K562 (cell line): ENCODE measurements around the gene TSC1. TPM values are rescaled to one million over a fixed set of nuclear protein-coding genes. Genes with fewer than 3 reads are reported as not detected.
A peak's percentile ranks its signal among the peaks of the same experiment; 100 is the strongest.

Experiments
- ATAC-seq: fragments of 200-7000 bp; cut with Tn5 transposase; 3 replicates; pipeline ENCODE4 v1.9.1; 2020; ENCODE audit warnings: moderate library complexity
- BruUV-seq: library from RNA; stranded (reverse); fragments of 400-500 nt; replicated peaks from 2 replicates; lab custom pipeline; 2021; lab: Mats Ljungman, UMichigan
- CTCF ChIA-PET: fragments of 300-600 bp; formaldehyde crosslinking; extraction: SDS; loops from one replicate; lab custom pipeline; 2021; ENCODE audit warnings: low intra/inter-chr PET ratio; lab: Yijun Ruan, JAX
- POLR2A ChIA-PET: fragments of 300-600, 350-650 bp; sonication (Branson Sonifier 250); formaldehyde crosslinking; extraction: SDS; loops from one replicate; lab custom pipeline; 2021; ENCODE audit warnings: antibody characterized with exemption, inconsistent platforms; lab: Yijun Ruan, JAX
- DNase-seq, 4 experiments: peaks; one replicate each; pipeline versions ENCODE4 v3.0.0 to v3.0.0-alpha.2; 2011 to 2018; ENCODE audit warnings: low spot score in 3 of 4, mixed read lengths in 3 of 4; ENCODE audit errors: extremely low read depth in 1 of 4
- FAIRE-seq: peaks from 2 replicates; lab custom pipeline; 2011; peaks lifted over from hg19 to GRCh38; lab: Jason Lieb, UNC
- H2AFZ ChIP-seq: 2 replicates; pipeline ENCODE4 v1.6.0; 2011; ENCODE audit warnings: low read depth, low read length, control low read depth, inconsistent platforms
- H3K27ac ChIP-seq: fragments of 200-600 bp; 3 replicates; pipeline ENCODE4 v1.8.0; 2011; ENCODE audit warnings: low read depth, mild to moderate bottlenecking, control low read depth, inconsistent platforms, low read length, moderate library complexity, mixed read lengths; ENCODE audit errors: extremely low read depth
- H3K27me3 ChIP-seq, 2 experiments: fragments of 300-600 bp in 1 of 2; 2 replicates in 1 of 2; 3 replicates in 1 of 2; pipeline versions ENCODE4 v1.6.0 to v1.8.0; 2011; ENCODE audit warnings: inconsistent platforms in 2 of 2, low read length in 2 of 2, mild to moderate bottlenecking in 1 of 2, mixed read lengths in 1 of 2, moderate library complexity in 1 of 2; ENCODE audit not compliant: control insufficient read depth in 2 of 2, insufficient read depth in 2 of 2
- H3K36me3 ChIP-seq: fragments of 300-600 bp; 3 replicates; pipeline ENCODE4 v1.8.0; 2011; ENCODE audit warnings: mild to moderate bottlenecking, low read length, inconsistent platforms; ENCODE audit not compliant: control insufficient read depth, insufficient read depth
- H3K4me1 ChIP-seq, 2 experiments: fragments of 200-600 bp in 1 of 2; replicated peaks in 1 of 2; 2 replicates in 1 of 2; 3 replicates in 1 of 2; pipeline versions ENCODE4 v1.5.1 to v1.8.0; 2011; ENCODE audit warnings: inconsistent platforms in 2 of 2, low read length in 2 of 2, mild to moderate bottlenecking in 1 of 2, mixed read lengths in 1 of 2, moderate library complexity in 1 of 2; ENCODE audit not compliant: control insufficient read depth in 2 of 2, insufficient read depth in 2 of 2
- H3K4me2 ChIP-seq: 2 replicates; pipeline ENCODE4 v1.6.1; 2011; ENCODE audit warnings: low read length, control low read depth, inconsistent platforms, mixed read lengths; ENCODE audit not compliant: insufficient read depth
- H3K4me3 ChIP-seq: fragments of 200-600 bp; sonication (generic), shearing (Covaris generic); 2 replicates; pipeline ENCODE4 v1.5.1; 2016; ENCODE audit warnings: control low read depth, inconsistent platforms
- H3K79me2 ChIP-seq: fragments of 200-600 bp; 3 replicates; pipeline ENCODE4 v1.8.0; 2011; ENCODE audit warnings: low read length, inconsistent platforms; ENCODE audit not compliant: control insufficient read depth, insufficient read depth
- H3K9ac ChIP-seq, 2 experiments: 2 replicates each; pipeline versions ENCODE4 v1.6.0 to v1.6.1; 2011; ENCODE audit warnings: low read depth in 2 of 2, low read length in 2 of 2, control low read depth in 1 of 2, inconsistent platforms in 1 of 2, mild to moderate bottlenecking in 1 of 2, mixed read lengths in 1 of 2; ENCODE audit not compliant: insufficient read depth in 1 of 2
- H3K9me1 ChIP-seq: one replicate; pipeline ENCODE4 v1.6.0; 2011; ENCODE audit warnings: inconsistent platforms, mild to moderate bottlenecking, low read length, moderate library complexity; ENCODE audit not compliant: control insufficient read depth, insufficient read depth
- H3K9me3 ChIP-seq: replicated peaks from 2 replicates; pipeline ENCODE4 v1.5.1; 2011; ENCODE audit warnings: low read depth, low read length, inconsistent platforms; ENCODE audit not compliant: control insufficient read depth, insufficient read depth
- H4K20me1 ChIP-seq: replicated peaks from 2 replicates; pipeline ENCODE4 v1.6.1; 2011; ENCODE audit warnings: low read length, inconsistent platforms, mixed read lengths; ENCODE audit not compliant: control insufficient read depth, insufficient read depth
- ATF4 ChIP-seq: fragments of 450-650 bp; formaldehyde crosslinking; IDR thresholded peaks from 2 replicates; pipeline ENCODE4 v1.4.0; 2022; ENCODE audit warnings: mild to moderate bottlenecking, moderate library complexity
- CREM ChIP-seq: IDR thresholded peaks from 2 replicates; pipeline ENCODE4 v1.6.1; 2014; ENCODE audit warnings: antibody characterized with exemption, low read depth
- E2F6 ChIP-seq, 2 experiments: IDR thresholded peaks; 2 replicates each; pipeline ENCODE4 v1.6.1; 2011; ENCODE audit warnings: borderline replicate concordance in 1 of 2, control low read depth in 1 of 2, low read depth in 1 of 2, low read length in 1 of 2, mild to moderate bottlenecking in 1 of 2, mixed read lengths in 1 of 2, moderate library complexity in 1 of 2; ENCODE audit not compliant: insufficient read depth in 1 of 2, insufficient read length in 1 of 2, poor library complexity in 1 of 2, severe bottlenecking in 1 of 2; ENCODE audit errors: extremely low read depth in 1 of 2
- EP300 ChIP-seq: IDR thresholded peaks from 2 replicates; pipeline ENCODE4 v1.6.1; 2012; ENCODE audit warnings: low read length, improper control_type of control experiment
- FOXA3 ChIP-seq, 2 experiments: fragments of 450-650 bp in 1 of 2; sonication (generic) in 1 of 2; formaldehyde crosslinking; IDR thresholded peaks in 1 of 2; conservative IDR thresholded peaks in 1 of 2; 2 replicates each; pipeline versions ENCODE4 v1.4.0 to v1.8.0; 2020 to 2022; ENCODE audit warnings: mild to moderate bottlenecking in 2 of 2, missing genetic modification reagents in 1 of 2
- HOXB6 ChIP-seq: fragments of 250-450 bp; sonication (Bioruptor Pico); IDR thresholded peaks from 2 replicates; pipeline ENCODE4 v1.5.1; 2022; ENCODE audit warnings: mild to moderate bottlenecking, borderline replicate concordance
- IRF2 ChIP-seq: sonication (generic); formaldehyde crosslinking; IDR thresholded peaks from 2 replicates; pipeline ENCODE4 v1.8.1; 2022; ENCODE audit warnings: mild to moderate bottlenecking, missing genetic modification reagents
- MAX ChIP-seq: sonication (generic); formaldehyde crosslinking; IDR thresholded peaks from 2 replicates; pipeline ENCODE4 v1.9.0; 2022; ENCODE audit warnings: mild to moderate bottlenecking, missing genetic modification reagents
- RBFOX2 ChIP-seq: fragments of 200-400 bp; formaldehyde crosslinking; IDR thresholded peaks from 2 replicates; pipeline ENCODE4 v1.6.1; 2017; ENCODE audit warnings: low read depth, mild to moderate bottlenecking, low read length, moderate library complexity
- TAF1 ChIP-seq: IDR thresholded peaks from 2 replicates; pipeline ENCODE4 v1.6.1; 2011; ENCODE audit warnings: mild to moderate bottlenecking, low read length, moderate library complexity; ENCODE audit not compliant: insufficient read depth, control insufficient read depth, severe bottlenecking; ENCODE audit errors: extremely low read depth
- TRIM28 ChIP-seq: fragments of 450-650 bp; IDR thresholded peaks from 2 replicates; pipeline ENCODE4 v1.6.1; 2017
- ZFP36 ChIP-seq: fragments of 150-350 bp; IDR thresholded peaks from 2 replicates; pipeline ENCODE4 v1.6.1; 2018; ENCODE audit warnings: low read length, low read depth; ENCODE audit not compliant: partially characterized antibody
- ZFPM2 ChIP-seq: fragments of 250-450 bp; sonication (Bioruptor Pico); IDR thresholded peaks from 2 replicates; pipeline ENCODE4 v1.5.1; 2022; ENCODE audit warnings: mild to moderate bottlenecking
- ZNF347 ChIP-seq: fragments of 450-650 bp; formaldehyde crosslinking; IDR thresholded peaks from 2 replicates; pipeline ENCODE4 v1.4.0; 2020; ENCODE audit warnings: low read depth, mild to moderate bottlenecking, moderate library complexity
- ZNF445 ChIP-seq: fragments of 250-450 bp; sonication (Bioruptor Pico); IDR thresholded peaks from 2 replicates; pipeline ENCODE4 v1.4.0; 2020; ENCODE audit warnings: low read depth, mild to moderate bottlenecking, moderate library complexity
- WGBS: fragments of 100-300 bp; shearing (Covaris generic); methylation state at CpG from one replicate; pipeline ENCODE4 v1.1.6; 2016; ENCODE audit warnings: low coverage, mixed read lengths; ENCODE audit not compliant: insufficient coverage; ENCODE audit errors: missing lambda C conversion rate; 5-methylcytosine and 5-hydroxymethylcytosine counted together
- in situ Hi-C: fragments of 300-500 bp; cut with MboI; formaldehyde crosslinking; loops from 4 replicates; pipeline ENCODE4 v1.15.0; 2018; ENCODE audit warnings: inconsistent platforms, mixed read lengths
- intact Hi-C: fragments of 100-400 bp; cut with micrococcal nuclease; formaldehyde crosslinking; loops from 2 replicates; pipeline ENCODE4 v1.14.2; 2022
- polyA plus RNA-seq, 8 experiments: library from polyadenylated mRNA; depleted of rRNA in 4 of 8; stranded (reverse) in 5 of 8; unstranded in 3 of 8; fragments of >200 nt; fragmentation: Nextera tagmentation in 2 of 8; fragmentation: Illumina TruSeq in 1 of 8; extraction: Ambion mirVana in 2 of 8; extraction: Trizol in 1 of 8; gene quantifications; 2 replicates each; pipeline versions ENCODE4 v1.2.1 to v1.2.3, GENCODE V29; 2011 to 2014; ENCODE audit warnings: inconsistent platforms in 1 of 8, missing spikeins in 1 of 8
- total RNA-seq, 7 experiments: library from RNA; depleted of rRNA in 6 of 7; stranded (reverse); fragments of >200 nt in 6 of 7; fragmentation: Illumina TruSeq in 2 of 7; extraction: Trizol in 2 of 7; gene quantifications; 2 replicates each; pipeline versions ENCODE4 v1.2.1 to v1.2.3, GENCODE V29; 2011 to 2021; ENCODE audit warnings: low replicate concordance in 1 of 7

TSC1 gene
- total and polyA plus RNA-seq, 9 of the 15 experiments (the other 6 are each of a cell fraction or from before 2014, with no cell fraction given), result 6.9 to 37.6 (median 18.6) TPM

DNA sequence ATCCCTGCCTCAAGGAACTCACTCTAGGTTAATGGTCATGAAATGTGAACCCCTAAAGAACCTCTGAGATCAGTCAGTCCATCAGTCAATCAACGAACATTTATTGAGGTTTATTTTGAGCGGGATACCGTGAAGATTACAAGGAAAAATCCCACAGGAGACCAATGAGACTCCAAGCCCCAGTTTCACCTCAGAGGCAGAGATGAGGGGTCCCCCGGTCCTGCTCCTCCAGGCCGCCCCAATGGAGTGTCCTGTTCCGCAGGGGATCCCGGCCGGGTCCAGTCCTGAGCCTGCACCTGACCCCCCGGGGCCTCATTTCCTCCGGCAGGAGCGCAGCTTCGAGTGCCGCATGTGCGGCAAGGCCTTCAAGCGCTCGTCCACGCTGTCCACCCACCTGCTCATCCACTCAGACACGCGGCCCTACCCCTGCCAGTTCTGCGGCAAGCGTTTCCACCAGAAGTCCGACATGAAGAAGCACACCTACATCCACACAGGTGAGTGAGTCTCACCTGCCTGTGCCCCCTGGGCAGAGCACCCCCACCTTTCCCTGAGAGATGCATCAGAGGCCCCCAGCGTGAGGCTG lies 45.1 kb upstream of the TSC1 start (continued):
- peak; percentile 52 for TF ChIP-seq MAX (CRISPR knock-in tag)
- TF ChIP-seq FOXA3 (CRISPR knock-in tag; conservative IDR thresholded peaks at IDR 0.05 in 1 of 2, IDR thresholded peaks at IDR 0.05 in 1 of 2), result peak in 1 of 2 experiments; percentile 70; a peak in 1 of 4 replicates
- TF ChIP-seq TAF1, result no peak
- no peak for TF ChIP-seq ZFP36
- TF ChIP-seq TRIM28, result 0 out of 2 replicates have a peak, but pooled peaks have one; percentile 27
- peak in 1 of 2 experiments; percentile 22 for TF ChIP-seq E2F6 (IDR thresholded peaks at IDR 0.05; ENCODE audit: borderline replicate concordance in 1 of 2, extremely low read depth in 1 of 2, insufficient read depth in 1 of 2, insufficient read length in 1 of 2, low read depth in 1 of 2, low read length in 1 of 2, poor library complexity in 1 of 2, severe bottlenecking in 1 of 2)
- peak; percentile 89 for TF ChIP-seq ZNF445 (CRISPR knock-in tag)
- TF ChIP-seq, all 486 proteins: peak for 11

- Histone ChIP-seq H3K4me2 (no peak overlapping the region), H3K27ac (no peak overlapping the region), H4K20me1 (no peaks in the 10 kb centered on the region), H2AFZ (no peak overlapping the region), H3K79me2 (peaks cover 34% of the 10 kb centered on the region), H3K4me1 (peaks cover 33 to 71% of the 10 kb centered on the region in 2 experiments), H3K9me1 (peaks cover 4% of the 10 kb centered on the region), H3K27me3 (no peaks in the 10 kb centered on the region), H3K36me3 (peaks cover 90% of the 10 kb centered on the region), H3K4me3 (no peak overlapping the region), H3K9ac (no peak overlapping the region), H3K9me3 (no peaks in the 10 kb centered on the region)
- DNase-seq (no peak), ATAC-seq (no peak), FAIRE-seq (no peak)
- in situ Hi-C loops (no loop called here), intact Hi-C loops (no loop called here)
- TF ChIP-seq RBFOX2 (peak; percentile 13; the same call in 1 of the 2 replicates), EP300 (no peak), CREM (no peak), IRF2 (no peak), ZFPM2 (CRISPR knock-in tag) (no peak), ZNF347 (CRISPR knock-in tag) (no peak), ATF4 (no peak), HOXB6 (CRISPR knock-in tag) (no peak)
- ChIA-PET CTCF (no interaction called here), POLR2A (interaction anchor here (0.6 kb wide), 1 partner anchor 50 kb away, joined by 3 read pairs; no protein-coding TSS in a partner anchor)
- no TSS peak for BruUV-seq
- WGBS, result 97% methylated on average over 13 of the region's 13 CpGs
Observed at GRCh38 chr9:132989014-132989310, 44.5 kb upstream of the TSC1 start.
